ENCODE data around the gene VPS33B.
A peak's percentile ranks its signal among the peaks of the same experiment; 100 is the strongest.
"Not testable (repeated sequence)": the region's sequence is repeated elsewhere in the genome, so short reads cannot be mapped to it uniquely, and the experiment has no call there.

The VPS33B gene

DNA sequence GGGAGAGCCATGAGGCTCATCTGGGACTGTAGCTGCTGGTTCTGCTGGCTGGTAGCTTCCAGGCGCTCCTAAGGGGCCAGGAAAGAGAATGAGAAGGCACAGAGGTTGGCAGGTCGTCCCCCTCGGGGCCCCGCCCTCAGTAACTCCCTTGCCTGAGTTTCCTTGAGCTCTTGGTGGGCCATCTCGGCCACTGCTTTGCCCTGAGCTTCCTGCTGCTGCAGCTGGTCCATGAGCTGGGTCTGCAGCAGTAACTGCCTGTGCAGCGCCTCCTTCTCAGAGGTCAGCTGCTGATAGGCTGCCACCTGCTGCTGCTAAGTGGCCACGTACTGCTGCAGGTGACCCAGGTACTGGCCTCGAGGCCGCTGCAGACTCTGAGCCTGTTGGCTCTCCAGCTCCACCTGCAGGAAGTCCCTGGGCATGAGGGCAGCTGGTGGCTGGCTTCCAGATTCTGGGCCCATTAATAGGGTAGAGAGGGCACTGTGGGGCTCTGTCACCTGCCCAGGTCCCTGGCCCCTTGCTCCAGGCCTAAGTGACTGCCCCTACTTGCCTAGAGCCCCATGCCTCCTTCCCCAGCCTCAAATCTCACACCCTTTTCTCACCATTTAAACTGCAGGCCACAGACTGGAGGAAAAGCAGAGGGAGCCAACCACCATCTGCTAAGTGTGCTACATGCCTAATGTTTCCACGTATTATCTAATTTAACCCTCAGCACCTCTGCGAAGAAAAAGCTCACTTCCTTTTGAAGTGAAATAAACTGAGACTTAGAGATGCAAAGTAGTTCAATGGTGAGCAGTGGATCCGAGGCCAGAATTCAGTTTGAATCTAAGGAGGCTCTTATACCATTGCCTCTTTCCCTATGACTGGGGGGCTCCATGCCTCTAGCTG lies 10.8 kb upstream of the VPS33B start:
- FAIRE-seq (no peak), DNase-seq (ENCODE audit: low spot score) (peak; percentile 38)

- DNase-seq (ENCODE audit: low spot score) (no peak), FAIRE-seq (no peak)
Observed at GRCh38 chr15:91031796-91032195, 9.4 kb upstream of the VPS33B start.

DNA sequence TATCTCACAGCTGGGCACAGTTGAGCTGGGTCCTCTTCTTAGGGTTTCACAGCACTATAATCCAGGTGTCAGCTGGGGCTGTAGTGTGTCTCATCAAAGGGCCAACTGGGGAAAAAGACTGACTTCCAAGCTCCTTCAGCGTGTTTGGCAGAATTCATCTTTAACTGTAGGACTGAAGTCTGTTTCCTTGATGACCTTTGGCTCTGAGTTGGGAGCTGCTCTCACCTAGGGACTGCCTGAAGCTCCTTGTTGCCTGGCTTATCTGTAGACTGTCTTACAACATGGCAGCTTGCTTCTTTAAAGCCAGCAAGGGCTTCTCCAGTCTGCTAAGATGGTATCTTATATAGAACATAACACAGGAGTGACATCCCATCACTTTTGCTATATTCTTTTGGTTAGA lies 5.3 kb upstream of the VPS33B start:
- DNase-seq (ENCODE audit: low spot score) (no peak), FAIRE-seq (peak; percentile 9)

GRCh38 chr15:91023720-91024119 lies 1.3 kb upstream of the VPS33B start:
- FAIRE-seq, result no peak

GRCh38 chr15:91022832-91023129 lies 387 bp upstream of the VPS33B start:
- no peak for FAIRE-seq

More at GRCh38 chr15:91023720-91024119, 1.3 kb upstream of the VPS33B start:
- DNase-seq (ENCODE audit: low spot score), result no peak

GRCh38 chr15:91021516-91022074 lies 799 bp downstream of the VPS33B start:
- no peak for FAIRE-seq
- DNase-seq (ENCODE audit: low spot score), result no peak

More at GRCh38 chr15:91022832-91023129, 387 bp upstream of the VPS33B start:
- DNase-seq (ENCODE audit: low spot score), result no peak

DNA sequence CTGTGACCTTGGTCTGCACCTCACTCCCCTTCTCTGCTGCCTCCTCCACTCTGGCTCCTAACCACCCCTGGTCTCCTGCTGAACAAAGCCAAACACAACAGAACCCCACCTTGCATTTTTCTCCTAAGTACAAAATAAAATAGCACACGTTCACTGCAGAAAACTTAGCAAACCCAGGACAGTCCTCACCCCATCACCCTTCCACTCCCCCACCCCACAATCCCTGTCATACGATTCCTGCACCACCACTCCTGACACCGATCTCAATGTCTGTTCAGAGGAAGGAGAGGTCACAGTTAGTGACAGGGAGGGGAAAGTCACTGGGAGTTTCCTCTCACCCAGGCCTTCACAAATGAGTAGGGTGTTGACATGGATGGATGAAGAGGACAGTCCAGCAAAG lies 4.2 kb downstream of the VPS33B start:
- DNase-seq (ENCODE audit: low spot score) (no peak), FAIRE-seq (no peak)

GRCh38 chr15:91017716-91018115 lies 4.7 kb downstream of the VPS33B start:
- DNase-seq (ENCODE audit: low spot score) (no peak), FAIRE-seq (no peak)

DNA sequence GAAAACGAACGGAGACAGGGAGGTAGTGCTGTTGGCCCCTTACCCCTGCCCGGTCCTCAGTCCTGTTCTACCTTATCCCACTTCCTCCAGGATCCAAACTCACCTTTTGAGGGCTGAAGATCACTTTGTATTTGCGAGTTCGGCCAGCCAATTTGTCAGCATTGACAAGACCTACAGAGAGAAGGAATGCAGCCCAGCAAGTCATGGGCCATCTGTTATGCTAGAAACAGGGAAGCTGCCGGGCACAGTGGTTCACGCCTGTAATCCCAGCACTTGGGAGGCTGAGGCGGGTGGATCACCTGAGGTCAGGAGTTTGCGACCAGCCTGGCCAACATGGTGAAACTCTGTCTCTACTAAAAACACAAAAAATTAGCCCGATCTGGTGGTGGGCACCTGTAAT lies 8.7 kb downstream of the VPS33B start:
- DNase-seq (ENCODE audit: low spot score); FAIRE-seq: not testable (repeated sequence)

DNA sequence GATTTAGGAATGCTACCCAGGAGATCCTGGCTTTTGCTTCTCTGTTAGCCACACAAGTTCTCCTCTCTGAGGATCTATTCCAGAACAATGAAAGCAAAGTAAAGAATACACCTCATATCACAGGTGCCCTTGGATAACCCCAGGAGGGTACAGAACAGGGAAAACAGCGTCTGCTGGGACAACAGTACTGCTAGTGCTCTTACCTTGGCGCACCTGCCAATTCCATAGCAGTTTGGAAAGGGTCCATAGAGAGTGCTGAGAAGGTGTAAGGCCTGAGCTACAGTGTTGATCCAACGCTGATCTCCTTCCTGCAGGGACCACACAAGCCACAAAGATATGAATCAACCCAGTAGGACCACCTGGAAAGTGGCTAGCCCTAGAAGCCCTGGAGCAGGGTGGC lies 15.1 kb downstream of the VPS33B start:
- no peak for DNase-seq (ENCODE audit: low spot score)
- FAIRE-seq, result no peak

- FAIRE-seq, result no peak
- DNase-seq (ENCODE audit: low spot score), result no peak
Observed at GRCh38 chr15:91001209-91001608, 21.2 kb downstream of the VPS33B start.

DNA sequence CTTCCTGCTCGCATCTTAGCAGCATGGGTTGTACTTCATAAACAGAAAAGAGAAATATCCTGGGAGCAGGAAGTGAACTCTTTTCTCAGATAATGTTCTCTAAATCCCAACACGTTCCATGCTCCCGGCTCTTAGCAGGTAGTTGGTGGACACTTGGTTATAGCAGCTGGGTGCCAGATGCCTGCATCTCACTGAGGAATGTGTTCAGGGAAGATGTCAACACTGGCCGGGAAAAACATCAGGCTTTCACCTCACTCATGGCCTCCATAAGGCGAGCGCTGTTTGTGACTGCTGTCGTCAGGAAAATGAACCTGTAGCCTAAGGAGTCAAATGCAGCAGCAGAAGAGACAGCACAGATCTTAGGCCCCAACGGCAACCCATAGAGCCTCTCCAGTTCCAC lies 23.7 kb downstream of the VPS33B start:
- FAIRE-seq (no peak), DNase-seq (ENCODE audit: low spot score) (no peak)

- DNase-seq (ENCODE audit: low spot score) (peak; percentile 100), FAIRE-seq (peak; percentile 44)
Observed at GRCh38 chr15:90994417-90995311, 27.7 kb downstream of the VPS33B start, which contains the start of gene PRC1. Gene PRC1 (minus strand): TSS chr15:90994535. CDS start chr15:90994417, 118 bp downstream.

GRCh38 chr15:90994059-90994416 lies 28.4 kb downstream of the VPS33B start:
- DNase-seq (ENCODE audit: low spot score) (peak; percentile 33), FAIRE-seq (no peak)

DNA sequence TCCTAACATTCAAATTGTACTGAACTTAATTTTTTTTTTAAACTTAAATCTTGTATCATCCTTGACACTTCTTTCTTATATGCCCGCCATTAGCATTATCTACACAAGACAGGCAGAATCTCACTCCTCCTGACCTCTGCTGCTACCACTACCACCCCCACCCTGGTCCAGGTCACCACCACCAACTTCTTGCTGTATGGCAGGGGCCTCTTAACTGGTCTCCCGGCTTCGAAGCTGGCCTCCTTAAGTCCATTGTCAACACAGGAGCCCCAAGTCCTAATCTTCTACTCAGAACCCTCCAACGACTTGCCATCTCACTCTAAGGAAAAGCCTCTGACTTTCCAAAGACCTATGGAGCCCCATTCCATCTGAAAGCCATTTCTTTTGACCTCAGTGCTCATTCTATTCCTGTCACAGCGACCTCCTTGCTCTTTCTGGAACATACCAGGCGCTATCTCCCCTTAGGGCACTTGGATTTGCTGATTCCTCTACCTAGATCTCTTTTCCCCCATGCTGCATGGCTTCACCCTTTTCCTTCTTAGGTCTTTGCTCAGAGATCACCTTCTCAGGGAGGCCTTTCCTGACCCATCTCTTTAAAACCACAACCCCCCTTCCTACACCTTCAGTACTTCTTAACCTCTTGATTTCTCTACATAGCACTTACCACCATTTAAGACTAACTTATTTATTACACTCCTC lies 30.7 kb downstream of the VPS33B start:
- no peak for FAIRE-seq

DNA sequence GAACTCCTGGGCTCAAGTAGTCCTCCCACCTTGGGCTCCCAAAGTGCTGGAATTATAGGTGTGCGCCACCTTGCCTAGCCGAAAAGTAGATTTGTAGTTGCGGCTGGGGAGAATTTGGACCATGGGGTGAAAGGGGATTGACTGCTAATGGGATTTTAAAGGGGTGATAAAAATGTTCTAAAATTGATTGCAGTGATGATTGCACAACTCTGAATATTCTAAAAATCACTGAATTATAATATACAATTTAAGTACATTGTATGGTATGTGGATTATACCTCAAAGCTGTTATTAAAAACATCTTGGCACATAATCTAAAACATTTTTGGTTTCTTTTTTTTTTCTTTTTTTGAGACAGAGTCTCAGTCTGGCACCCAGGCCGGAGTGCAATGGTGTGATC lies 31.9 kb downstream of the VPS33B start:
- no peak for FAIRE-seq
- no peak for DNase-seq (ENCODE audit: low spot score)

More for the DNA sequence above, 30.7 kb downstream of the VPS33B start:
- no peak for DNase-seq (ENCODE audit: low spot score)

DNA sequence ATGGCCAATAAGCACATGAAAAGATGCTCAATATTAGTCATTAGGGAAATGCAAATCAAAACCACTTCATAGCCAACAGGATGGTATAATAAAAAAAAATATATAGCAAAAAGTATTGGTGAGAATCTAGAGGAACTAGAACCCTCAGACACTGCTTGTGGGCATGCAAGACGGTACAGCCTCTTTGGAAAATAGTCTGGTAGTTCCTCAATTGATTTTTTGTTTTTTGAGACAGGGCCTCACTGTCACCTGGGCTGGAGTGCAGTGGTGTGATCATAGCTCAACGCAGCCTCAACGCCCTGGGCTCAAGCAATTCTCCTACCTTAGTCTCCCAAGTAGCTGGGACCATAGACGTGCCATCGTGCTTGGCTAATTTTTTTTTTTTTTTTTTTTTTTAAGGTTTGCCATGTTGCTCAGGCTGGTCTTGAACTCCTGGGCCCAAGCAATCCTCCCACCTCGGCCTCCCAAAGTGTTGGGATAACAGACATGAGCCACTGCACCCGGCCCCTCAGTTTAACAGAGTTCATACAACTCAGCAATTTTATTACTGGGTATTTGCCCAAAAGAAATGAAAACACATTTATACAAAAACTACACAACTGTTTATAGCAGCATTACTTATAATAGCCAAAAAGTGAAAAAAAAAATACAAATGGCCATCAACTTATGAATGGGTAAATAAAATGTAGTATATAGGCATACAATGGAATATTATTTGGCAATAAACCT lies 33.2 kb downstream of the VPS33B start:
- FAIRE-seq, result no peak
- no peak for DNase-seq (ENCODE audit: low spot score)

GRCh38 chr15:90988296-90988695 lies 34.1 kb downstream of the VPS33B start:
- DNase-seq (ENCODE audit: low spot score), result no peak
- FAIRE-seq, result no peak

DNA sequence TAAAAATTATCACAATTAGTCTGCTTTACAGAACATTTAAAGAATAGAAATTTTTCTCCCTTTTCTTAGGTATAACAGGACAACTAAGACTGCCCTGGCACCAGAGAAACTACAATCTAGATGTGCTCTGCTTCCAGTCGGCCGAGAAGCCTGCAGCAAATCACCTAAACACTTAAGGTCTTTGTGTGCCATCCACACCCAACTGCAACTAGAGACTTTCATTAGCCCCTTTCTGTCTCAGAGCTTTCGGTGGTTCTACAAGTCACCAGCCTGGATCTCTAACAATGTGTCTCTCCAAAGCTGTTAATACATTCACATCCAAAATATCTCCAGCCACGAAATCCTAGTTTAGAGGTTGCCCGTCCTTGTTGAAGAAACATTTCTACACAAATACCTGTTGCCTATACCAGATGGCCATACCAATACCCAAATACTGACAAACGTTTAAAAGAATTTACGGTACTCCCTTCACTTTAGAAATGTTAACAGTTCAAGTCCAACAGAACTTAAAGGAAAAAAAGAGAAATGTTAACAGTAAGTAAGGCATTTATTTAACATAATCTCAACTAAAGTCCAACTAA lies 34.7 kb downstream of the VPS33B start:
- DNase-seq (ENCODE audit: low spot score) (no peak), FAIRE-seq (no peak)

- DNase-seq (ENCODE audit: low spot score) (no peak), FAIRE-seq (no peak)
Observed at GRCh38 chr15:90986790-90987507, 35.4 kb downstream of the VPS33B start.

Data from urothelium cell line (cell line).